ENCODE measurements around the gene CYP2W1.
"Not testable (repeated sequence)": the region's sequence is repeated elsewhere in the genome, so short reads cannot be mapped to it uniquely, and the experiment has no call there.

CYP2W1 gene

GRCh38 chr7:953547-954327, 29.2 kb upstream of the CYP2W1 start:
- no peak for DNase-seq (ENCODE audit: low read depth)
- TF ChIP-seq CTCF (conservative IDR thresholded peaks at IDR 0.05; ENCODE audit: low read depth, low read length) = no peak
- H3K4me3 ChIP-seq (ENCODE audit: low read length) = peak overlapping the region; percentile 22

- peak within 1 kb of the TSS; percentile 22 for H3K4me3 ChIP-seq (ENCODE audit: low read length)
- no peak for DNase-seq (ENCODE audit: low read depth)
- TF ChIP-seq CTCF (conservative IDR thresholded peaks at IDR 0.05; ENCODE audit: low read depth, low read length) = peak; percentile 2
Observed at GRCh38 chr7:954330-955238, 28.4 kb upstream of the CYP2W1 start, which contains the start of gene ADAP1. TSS of gene ADAP1 (minus strand) at chr7:954680. CDS start at chr7:954477, 203 bp downstream.

GRCh38 chr7:956031-956430, 26.9 kb upstream of the CYP2W1 start:
- no peak for DNase-seq (ENCODE audit: low read depth)
- no peak for TF ChIP-seq CTCF (conservative IDR thresholded peaks at IDR 0.05; ENCODE audit: low read depth, low read length)
- no peak overlapping the region for H3K4me3 ChIP-seq (ENCODE audit: low read length)

- DNase-seq (ENCODE audit: low read depth) = no peak
- TF ChIP-seq CTCF (conservative IDR thresholded peaks at IDR 0.05; ENCODE audit: low read depth, low read length) = no peak
Observed at GRCh38 chr7:957418-958220, 25.4 kb upstream of the CYP2W1 start.

GRCh38 chr7:958221-959200, 24.5 kb upstream of the CYP2W1 start:
- no peak for TF ChIP-seq CTCF (conservative IDR thresholded peaks at IDR 0.05; ENCODE audit: low read depth, low read length)
- no peak overlapping the region for H3K4me3 ChIP-seq (ENCODE audit: low read length)
- no peak for DNase-seq (ENCODE audit: low read depth)

More at GRCh38 chr7:957418-958220, 25.4 kb upstream of the CYP2W1 start:
- H3K4me3 ChIP-seq (ENCODE audit: low read length) = no peak overlapping the region

GRCh38 chr7:959271-959670, 23.7 kb upstream of the CYP2W1 start:
- no peak for DNase-seq (ENCODE audit: low read depth)
- no peak overlapping the region for H3K4me3 ChIP-seq (ENCODE audit: low read length)
- no peak for TF ChIP-seq CTCF (conservative IDR thresholded peaks at IDR 0.05; ENCODE audit: low read depth, low read length)

- not testable (repeated sequence) for H3K4me3 ChIP-seq (ENCODE audit: low read length); DNase-seq (ENCODE audit: low read depth)
Observed at GRCh38 chr7:959740-960139, 23.2 kb upstream of the CYP2W1 start.
